SK-N-SH (cell line): ENCODE data around the gene APC2. TPM values are rescaled to one million over a fixed set of nuclear protein-coding genes. Genes with fewer than 3 reads are reported as not detected.

Experiments
- CTCF ChIA-PET: fragments of 300-600, 350-600 bp; formaldehyde crosslinking; extraction: SDS; loops from one replicate; lab custom pipeline; 2021; lab: Yijun Ruan, JAX
- POLR2A ChIA-PET: fragments of 350-600 bp; sonication (Branson Sonifier 250); formaldehyde crosslinking; extraction: SDS; loops from one replicate; lab custom pipeline; 2020; ENCODE audit warnings: antibody characterized with exemption, inconsistent platforms; lab: Yijun Ruan, JAX
- DNase-seq: peaks from one replicate; pipeline ENCODE4 v3.0.0; 2012
- H2AFZ ChIP-seq: fragments of 200-600 bp; sonication (generic); 2 replicates; pipeline ENCODE4 v1.8.1; 2016; ENCODE audit warnings: antibody characterized with exemption, mild to moderate bottlenecking, low read depth
- H3F3A ChIP-seq: fragments of 200-600 bp; sonication (generic); replicated peaks from 2 replicates; pipeline ENCODE3; 2016; ENCODE audit warnings: antibody characterized with exemption, mild to moderate bottlenecking; ENCODE audit not compliant: insufficient read depth
- H3K27ac ChIP-seq, 2 experiments: fragments of 200-500 bp in 1 of 2; fragments of 200-600 bp in 1 of 2; sonication (Bioruptor generic) in 1 of 2; sonication (generic), shearing (Covaris generic) in 1 of 2; 2 replicates each; pipeline versions ENCODE4 v1.5.1 to v1.6.1; 2014 to 2016; ENCODE audit warnings: low read depth in 2 of 2, inconsistent platforms in 1 of 2, low read length in 1 of 2, mild to moderate bottlenecking in 1 of 2, mixed read lengths in 1 of 2
- H3K27me3 ChIP-seq: fragments of 200-600 bp; sonication (generic), shearing (Covaris generic); 2 replicates; pipeline ENCODE4 v1.6.1; 2016; ENCODE audit warnings: mixed run types; ENCODE audit not compliant: insufficient read depth
- H3K36me3 ChIP-seq, 2 experiments: fragments of 200-500 bp in 1 of 2; fragments of 200-600 bp in 1 of 2; sonication (Bioruptor generic) in 1 of 2; sonication (generic) in 1 of 2; replicated peaks in 1 of 2; 2 replicates each; pipeline versions ENCODE3 to v1.5.1; 2014 to 2016; ENCODE audit warnings: low read length in 1 of 2, mild to moderate bottlenecking in 1 of 2; ENCODE audit not compliant: insufficient read depth in 2 of 2, control insufficient read depth in 1 of 2
- H3K4me1 ChIP-seq, 2 experiments: fragments of 200-500 bp in 1 of 2; fragments of 200-600 bp in 1 of 2; sonication (Bioruptor generic) in 1 of 2; sonication (generic), shearing (Covaris generic) in 1 of 2; 2 replicates each; pipeline versions ENCODE4 v1.5.1 to v1.6.1; 2014 to 2016; ENCODE audit warnings: low read depth in 1 of 2, low read length in 1 of 2, mixed run types in 1 of 2; ENCODE audit not compliant: insufficient read depth in 2 of 2, control insufficient read depth in 1 of 2
- H3K4me2 ChIP-seq: fragments of 200-600 bp; sonication (generic), shearing (Covaris generic); 2 replicates; pipeline ENCODE4 v1.6.1; 2017; ENCODE audit warnings: mixed run types
- H3K4me3 ChIP-seq, 2 experiments: fragments of 200-500 bp in 1 of 2; fragments of 200-600 bp in 1 of 2; sonication (Bioruptor generic) in 1 of 2; sonication (generic), shearing (Covaris generic) in 1 of 2; 2 replicates each; pipeline versions ENCODE4 v1.5.1 to v1.8.1; 2014 to 2016; ENCODE audit warnings: low read depth in 2 of 2, inconsistent platforms in 1 of 2, low read length in 1 of 2, mild to moderate bottlenecking in 1 of 2, mixed read lengths in 1 of 2, moderate library complexity in 1 of 2
- H3K79me2 ChIP-seq: fragments of 200-600 bp; sonication (generic); 2 replicates; pipeline ENCODE4 v1.8.1; 2017; ENCODE audit warnings: mild to moderate bottlenecking; ENCODE audit not compliant: insufficient read depth
- H3K9ac ChIP-seq: fragments of 200-600 bp; sonication (generic); 2 replicates; pipeline ENCODE4 v1.6.1; 2017; ENCODE audit warnings: mixed run types
- H3K9me2 ChIP-seq: fragments of 200-600 bp; sonication (generic); 2 replicates; pipeline ENCODE4 v1.6.1; 2017; ENCODE audit warnings: mixed run types
- H3K9me3 ChIP-seq: fragments of 200-600 bp; sonication (generic); 2 replicates; pipeline ENCODE4 v1.6.1; 2017; ENCODE audit warnings: mixed run types, mild to moderate bottlenecking, moderate library complexity
- H4K20me1 ChIP-seq: fragments of 200-600 bp; sonication (generic); 2 replicates; pipeline ENCODE4 v1.6.1; 2017; ENCODE audit warnings: mild to moderate bottlenecking, mixed run types; ENCODE audit not compliant: insufficient read depth
- ELF1 ChIP-seq: IDR thresholded peaks from 2 replicates; pipeline ENCODE4 v1.4.0; 2012
- FOSL2 ChIP-seq: IDR thresholded peaks from 2 replicates; pipeline ENCODE4 v1.4.0; 2012; ENCODE audit warnings: low read depth, mild to moderate bottlenecking, moderate library complexity, borderline replicate concordance
- FOXJ3 ChIP-seq: sonication (generic); formaldehyde crosslinking; IDR thresholded peaks from 2 replicates; pipeline ENCODE4 v1.5.1; 2020; ENCODE audit warnings: mild to moderate bottlenecking, missing genetic modification reagents
- FOXM1 ChIP-seq: IDR thresholded peaks from 2 replicates; pipeline ENCODE4 v1.4.0; 2012; ENCODE audit warnings: low read depth, mild to moderate bottlenecking
- GATA2 ChIP-seq: sonication (generic); formaldehyde crosslinking; IDR thresholded peaks from 2 replicates; pipeline ENCODE4 v1.5.0; 2020; ENCODE audit warnings: mild to moderate bottlenecking, missing genetic modification reagents
- JUND ChIP-seq: IDR thresholded peaks from 2 replicates; pipeline ENCODE4 v1.4.0; 2012
- MEF2A ChIP-seq: IDR thresholded peaks from 2 replicates; pipeline ENCODE4 v1.4.0; 2012; ENCODE audit warnings: low read depth, borderline replicate concordance
- RAD21 ChIP-seq: IDR thresholded peaks from 2 replicates; pipeline ENCODE4 v1.6.1; 2012; ENCODE audit warnings: mild to moderate bottlenecking, low read length
- RFX5 ChIP-seq: IDR thresholded peaks from 2 replicates; pipeline ENCODE4 v1.6.1; 2012; ENCODE audit warnings: mild to moderate bottlenecking, improper control_type of control experiment, low read length
- RXRA ChIP-seq: IDR thresholded peaks from 2 replicates; pipeline ENCODE4 v1.4.0; 2012; ENCODE audit warnings: low read depth, mild to moderate bottlenecking, borderline replicate concordance
- SIN3A ChIP-seq: IDR thresholded peaks from 2 replicates; pipeline ENCODE4 v1.6.1; 2012; ENCODE audit warnings: low read depth, mild to moderate bottlenecking, low read length, moderate library complexity, borderline replicate concordance
- SMC3 ChIP-seq: IDR thresholded peaks from 2 replicates; pipeline ENCODE4 v1.6.1; 2012; ENCODE audit warnings: low read depth, low read length, improper control_type of control experiment
- TAF1 ChIP-seq: IDR thresholded peaks from 2 replicates; pipeline ENCODE4 v1.6.1; 2012; ENCODE audit warnings: low read depth, mild to moderate bottlenecking, low read length, moderate library complexity, borderline replicate concordance
- TEAD4 ChIP-seq: IDR thresholded peaks from 2 replicates; pipeline ENCODE4 v1.4.0; 2012; ENCODE audit warnings: mild to moderate bottlenecking, borderline replicate concordance; ENCODE audit not compliant: insufficient read depth
- YY1 ChIP-seq: IDR thresholded peaks from 2 replicates; pipeline ENCODE4 v1.4.0; 2012; ENCODE audit warnings: low read depth, mild to moderate bottlenecking
- WGBS: methylation state at CpG from one replicate; pipeline ENCODE4 v1.1.6; 2017; ENCODE audit warnings: low lambda C conversion rate; 5-methylcytosine and 5-hydroxymethylcytosine counted together
- polyA plus RNA-seq, 3 experiments: library from polyadenylated mRNA; depleted of rRNA; stranded (reverse); fragments of >200 nt; gene quantifications; 2 replicates each; pipeline ENCODE4 v1.2.3, GENCODE V29; 2012
- TF ChIP-seq, protein P1 (sequence below): fragments of 200-600 bp; sonication (generic); IDR thresholded peaks from 2 replicates; pipeline ENCODE4 v1.6.1; 2017; ENCODE audit warnings: antibody characterized with exemption, mild to moderate bottlenecking, moderate library complexity
- TF ChIP-seq, protein P2 (sequence below): fragments of 150-350 bp; IDR thresholded peaks from 2 replicates; pipeline ENCODE4 v1.6.1; 2017; ENCODE audit warnings: antibody characterized with exemption, low read length, low read depth, borderline replicate concordance
- TF ChIP-seq, protein P3 (sequence below): IDR thresholded peaks from 2 replicates; pipeline ENCODE4 v1.4.0; 2012; ENCODE audit warnings: low read depth, borderline replicate concordance
- TF ChIP-seq, protein P4 (sequence below): IDR thresholded peaks from 2 replicates; pipeline ENCODE4 v1.4.0; 2012; ENCODE audit warnings: low read depth, borderline replicate concordance
- TF ChIP-seq, protein P5 (sequence below): fragments of 150-350 bp; IDR thresholded peaks from 2 replicates; pipeline ENCODE4 v1.6.1; 2016; ENCODE audit warnings: mild to moderate bottlenecking, low read depth, low read length

APC2 gene
- polyA plus RNA-seq, 1 of the 3 experiments (the other 2 are of a cell fraction), result 1.3 TPM

DNA sequence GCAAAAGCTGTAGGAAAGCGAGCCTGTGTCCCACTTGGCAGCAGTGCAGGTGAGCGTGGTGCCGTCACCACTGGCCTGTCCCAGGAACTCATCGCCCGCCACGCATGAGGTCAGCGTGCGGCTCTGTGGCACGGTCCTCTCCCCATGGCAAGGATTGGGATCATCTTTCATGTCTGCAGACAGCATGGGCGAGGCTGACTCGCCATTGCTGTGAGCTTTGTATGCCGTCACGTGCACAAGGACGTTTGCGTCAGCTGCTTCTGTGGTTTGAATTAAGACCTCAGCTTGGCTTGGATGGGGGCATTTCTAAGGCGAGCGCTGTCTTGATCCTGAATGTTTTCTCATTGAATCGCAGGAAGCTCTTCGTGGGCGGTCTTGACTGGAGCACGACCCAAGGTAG, 32.8 kb upstream of the APC2 start:
- peaks cover 0 to 8% of the 10 kb centered on the region in 2 experiments; a peak in 2 of 4 replicates for H3K4me1 ChIP-seq
- no peaks in the 10 kb centered on the region for H3K9me3 ChIP-seq
- H3K27ac ChIP-seq, result no peak overlapping the region
- peaks cover 90% of the 10 kb centered on the region for H3K79me2 ChIP-seq
- H2AFZ ChIP-seq, result no peak overlapping the region
- no peaks in the 10 kb centered on the region for H3F3A ChIP-seq
- CTCF ChIA-PET, result interaction anchor here (1.3 to 2.1 kb wide), 2 partner anchors 137 to 173 kb away, joined by 5 read pairs; no protein-coding TSS in a partner anchor
- no peaks in the 10 kb centered on the region for H3K27me3 ChIP-seq
- 95% methylated on average over 21 of the region's 21 CpGs for WGBS
- peaks cover 0 to 62% of the 10 kb centered on the region in 2 experiments for H3K36me3 ChIP-seq
- H3K9ac ChIP-seq, result no peak overlapping the region
- no peak overlapping the region for H3K4me2 ChIP-seq
- no peak for TF ChIP-seq RXRA
- TF ChIP-seq SMC3, result no peak
- TF ChIP-seq SIN3A, result no peak
- TF ChIP-seq FOSL2, result no peak
- TF ChIP-seq, protein P1, sequence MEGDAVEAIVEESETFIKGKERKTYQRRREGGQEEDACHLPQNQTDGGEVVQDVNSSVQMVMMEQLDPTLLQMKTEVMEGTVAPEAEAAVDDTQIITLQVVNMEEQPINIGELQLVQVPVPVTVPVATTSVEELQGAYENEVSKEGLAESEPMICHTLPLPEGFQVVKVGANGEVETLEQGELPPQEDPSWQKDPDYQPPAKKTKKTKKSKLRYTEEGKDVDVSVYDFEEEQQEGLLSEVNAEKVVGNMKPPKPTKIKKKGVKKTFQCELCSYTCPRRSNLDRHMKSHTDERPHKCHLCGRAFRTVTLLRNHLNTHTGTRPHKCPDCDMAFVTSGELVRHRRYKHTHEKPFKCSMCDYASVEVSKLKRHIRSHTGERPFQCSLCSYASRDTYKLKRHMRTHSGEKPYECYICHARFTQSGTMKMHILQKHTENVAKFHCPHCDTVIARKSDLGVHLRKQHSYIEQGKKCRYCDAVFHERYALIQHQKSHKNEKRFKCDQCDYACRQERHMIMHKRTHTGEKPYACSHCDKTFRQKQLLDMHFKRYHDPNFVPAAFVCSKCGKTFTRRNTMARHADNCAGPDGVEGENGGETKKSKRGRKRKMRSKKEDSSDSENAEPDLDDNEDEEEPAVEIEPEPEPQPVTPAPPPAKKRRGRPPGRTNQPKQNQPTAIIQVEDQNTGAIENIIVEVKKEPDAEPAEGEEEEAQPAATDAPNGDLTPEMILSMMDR, result no peak
- TF ChIP-seq TEAD4, result no peak
- no peak for TF ChIP-seq MEF2A
- POLR2A ChIA-PET, result no interaction called here
- no peak for DNase-seq
- no peaks in the 10 kb centered on the region for H3K9me2 ChIP-seq
- H3K4me3 ChIP-seq, result no peak overlapping the region
- H4K20me1 ChIP-seq, result peaks cover 74% of the 10 kb centered on the region

DNA sequence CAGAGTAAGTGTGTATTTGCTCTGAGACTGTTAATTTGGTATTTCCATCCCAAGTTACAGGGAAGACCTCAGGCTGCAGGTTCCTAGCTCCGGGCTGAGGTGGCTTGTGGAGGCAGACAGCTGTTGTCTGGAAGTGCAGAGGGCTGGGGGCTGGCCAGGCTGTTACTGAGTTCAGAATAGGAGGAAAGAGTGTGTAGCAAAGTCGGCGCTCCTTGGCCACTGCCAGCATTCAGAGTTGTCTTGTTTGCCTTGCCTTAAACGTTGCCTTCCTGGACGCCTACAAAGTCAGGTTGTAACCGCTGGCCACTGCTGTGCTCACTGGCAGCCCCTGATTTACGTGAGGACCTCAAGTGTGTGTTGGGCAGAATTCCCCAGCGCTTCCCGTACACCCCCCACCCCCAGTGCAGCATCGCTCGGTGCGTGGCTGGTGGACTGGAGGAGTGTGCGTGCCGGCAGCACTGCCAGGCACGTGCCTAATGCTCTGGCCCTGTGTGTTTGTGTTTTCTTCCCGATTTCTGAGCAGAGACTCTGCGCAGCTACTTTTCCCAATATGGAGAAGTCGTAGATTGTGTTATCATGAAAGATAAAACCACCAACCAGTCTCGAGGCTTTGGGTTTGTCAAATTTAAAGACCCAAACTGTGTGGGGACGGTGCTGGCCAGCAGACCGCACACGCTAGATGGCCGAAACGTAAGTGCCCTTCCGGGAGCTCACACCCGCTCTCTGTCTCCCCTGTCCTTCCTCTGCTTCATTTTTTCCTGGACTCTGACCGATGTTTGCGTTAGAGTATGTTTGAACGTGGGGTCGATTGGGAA, 32.0 kb upstream of the APC2 start:
- Histone ChIP-seq H4K20me1 (peaks cover 70% of the 10 kb centered on the region), H3K4me1 (peaks cover 0 to 8% of the 10 kb centered on the region in 2 experiments; a peak in 2 of 4 replicates), H3K9ac (no peak overlapping the region), H3K4me2 (no peak overlapping the region), H3K36me3 (peaks cover 0 to 65% of the 10 kb centered on the region in 2 experiments), H3F3A (no peaks in the 10 kb centered on the region), H3K4me3 (no peak overlapping the region), H2AFZ (no peak overlapping the region), H3K9me3 (no peaks in the 10 kb centered on the region), H3K79me2 (peaks cover 82% of the 10 kb centered on the region), H3K27ac (no peak overlapping the region), H3K27me3 (no peaks in the 10 kb centered on the region), H3K9me2 (no peaks in the 10 kb centered on the region)
- POLR2A ChIA-PET, result no interaction called here
- 95% methylated on average over 22 of the region's 30 CpGs for WGBS
- CTCF ChIA-PET, result interaction anchor here (0.6 to 1.7 kb wide), 2 partner anchors 8 to 9 kb away, joined by 3 to 4 read pairs; no protein-coding TSS in a partner anchor
- no peak for DNase-seq
- TF ChIP-seq TEAD4 (no peak), RFX5 (no peak), RAD21 (no peak), FOXM1 (no peak), JUND (no peak), YY1 (no peak), ELF1 (no peak), TAF1 (no peak), GATA2 (no peak), FOXJ3 (CRISPR knock-in tag) (no peak), RXRA (no peak)
- TF ChIP-seq, protein P2, sequence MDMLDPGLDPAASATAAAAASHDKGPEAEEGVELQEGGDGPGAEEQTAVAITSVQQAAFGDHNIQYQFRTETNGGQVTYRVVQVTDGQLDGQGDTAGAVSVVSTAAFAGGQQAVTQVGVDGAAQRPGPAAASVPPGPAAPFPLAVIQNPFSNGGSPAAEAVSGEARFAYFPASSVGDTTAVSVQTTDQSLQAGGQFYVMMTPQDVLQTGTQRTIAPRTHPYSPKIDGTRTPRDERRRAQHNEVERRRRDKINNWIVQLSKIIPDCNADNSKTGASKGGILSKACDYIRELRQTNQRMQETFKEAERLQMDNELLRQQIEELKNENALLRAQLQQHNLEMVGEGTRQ, result no peak
- TF ChIP-seq, protein P3, sequence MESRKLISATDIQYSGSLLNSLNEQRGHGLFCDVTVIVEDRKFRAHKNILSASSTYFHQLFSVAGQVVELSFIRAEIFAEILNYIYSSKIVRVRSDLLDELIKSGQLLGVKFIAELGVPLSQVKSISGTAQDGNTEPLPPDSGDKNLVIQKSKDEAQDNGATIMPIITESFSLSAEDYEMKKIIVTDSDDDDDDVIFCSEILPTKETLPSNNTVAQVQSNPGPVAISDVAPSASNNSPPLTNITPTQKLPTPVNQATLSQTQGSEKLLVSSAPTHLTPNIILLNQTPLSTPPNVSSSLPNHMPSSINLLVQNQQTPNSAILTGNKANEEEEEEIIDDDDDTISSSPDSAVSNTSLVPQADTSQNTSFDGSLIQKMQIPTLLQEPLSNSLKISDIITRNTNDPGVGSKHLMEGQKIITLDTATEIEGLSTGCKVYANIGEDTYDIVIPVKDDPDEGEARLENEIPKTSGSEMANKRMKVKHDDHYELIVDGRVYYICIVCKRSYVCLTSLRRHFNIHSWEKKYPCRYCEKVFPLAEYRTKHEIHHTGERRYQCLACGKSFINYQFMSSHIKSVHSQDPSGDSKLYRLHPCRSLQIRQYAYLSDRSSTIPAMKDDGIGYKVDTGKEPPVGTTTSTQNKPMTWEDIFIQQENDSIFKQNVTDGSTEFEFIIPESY, result no peak
- TF ChIP-seq, protein P4, sequence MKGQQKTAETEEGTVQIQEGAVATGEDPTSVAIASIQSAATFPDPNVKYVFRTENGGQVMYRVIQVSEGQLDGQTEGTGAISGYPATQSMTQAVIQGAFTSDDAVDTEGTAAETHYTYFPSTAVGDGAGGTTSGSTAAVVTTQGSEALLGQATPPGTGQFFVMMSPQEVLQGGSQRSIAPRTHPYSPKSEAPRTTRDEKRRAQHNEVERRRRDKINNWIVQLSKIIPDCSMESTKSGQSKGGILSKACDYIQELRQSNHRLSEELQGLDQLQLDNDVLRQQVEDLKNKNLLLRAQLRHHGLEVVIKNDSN, result no peak
- TF ChIP-seq, protein P5, sequence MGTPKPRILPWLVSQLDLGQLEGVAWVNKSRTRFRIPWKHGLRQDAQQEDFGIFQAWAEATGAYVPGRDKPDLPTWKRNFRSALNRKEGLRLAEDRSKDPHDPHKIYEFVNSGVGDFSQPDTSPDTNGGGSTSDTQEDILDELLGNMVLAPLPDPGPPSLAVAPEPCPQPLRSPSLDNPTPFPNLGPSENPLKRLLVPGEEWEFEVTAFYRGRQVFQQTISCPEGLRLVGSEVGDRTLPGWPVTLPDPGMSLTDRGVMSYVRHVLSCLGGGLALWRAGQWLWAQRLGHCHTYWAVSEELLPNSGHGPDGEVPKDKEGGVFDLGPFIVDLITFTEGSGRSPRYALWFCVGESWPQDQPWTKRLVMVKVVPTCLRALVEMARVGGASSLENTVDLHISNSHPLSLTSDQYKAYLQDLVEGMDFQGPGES, result no peak
